Measurements from ENCODE around the gene DTX1.
A peak's percentile ranks its signal among the peaks of the same experiment; 100 is the strongest.

DTX1 gene

GRCh38 chr12:113071135-113072112 lies 14.9 kb downstream of the DTX1 start:
- peak; percentile 56 for DNase-seq

DNA sequence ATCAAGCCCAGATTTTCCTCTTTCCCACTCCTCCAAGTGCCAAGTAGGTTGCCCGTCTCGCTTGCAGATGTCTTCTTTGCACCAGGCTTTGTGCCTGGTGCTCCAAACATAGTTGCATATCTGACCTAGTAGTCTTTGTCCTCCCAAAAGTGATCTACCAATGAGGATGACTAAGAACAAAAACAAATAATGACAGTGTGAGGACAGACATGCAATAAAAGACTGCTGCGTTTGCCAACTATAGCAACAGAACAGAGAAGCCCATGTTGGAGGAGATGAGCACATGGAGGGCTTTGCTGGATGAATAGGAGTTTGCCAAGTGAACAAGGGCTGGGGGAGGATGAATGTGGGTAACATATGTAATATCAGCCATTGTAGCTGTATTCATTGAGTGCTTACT lies 15.6 kb downstream of the DTX1 start:
- DNase-seq: no peak

- no peak for DNase-seq
These were observed 17.1 kb downstream of the DTX1 start for GRCh38 chr12:113073586-113073985.

GRCh38 chr12:113075137-113075683 lies 18.7 kb downstream of the DTX1 start:
- DNase-seq: no peak

- DNase-seq: no peak
These were observed 20.7 kb downstream of the DTX1 start for GRCh38 chr12:113077057-113077858.

- DNase-seq: no peak
These were observed 21.3 kb downstream of the DTX1 start for GRCh38 chr12:113077859-113078255.

DNA sequence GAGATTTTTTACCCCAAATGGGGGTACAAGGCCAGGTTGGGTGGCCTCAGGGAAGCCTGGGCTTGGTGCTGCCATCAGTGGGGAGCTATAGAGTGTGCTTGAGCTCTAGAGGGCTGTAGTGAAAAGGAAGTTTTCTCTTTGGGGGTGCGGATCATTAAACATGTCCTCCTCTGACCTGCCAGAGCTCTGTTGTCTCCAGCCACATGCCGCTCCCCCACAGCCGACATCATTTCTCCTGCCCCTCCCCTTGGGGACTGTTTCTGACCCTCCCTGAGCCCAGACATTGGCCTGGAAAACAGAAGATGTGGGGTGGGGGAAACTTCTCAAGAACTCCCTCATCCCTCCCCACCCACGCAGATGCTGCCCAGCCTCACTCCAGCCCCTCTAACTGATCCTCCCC lies 25.3 kb downstream of the DTX1 start:
- no peak for DNase-seq

- DNase-seq: no peak
These were observed 26.1 kb downstream of the DTX1 start for GRCh38 chr12:113082486-113083148.

DNA sequence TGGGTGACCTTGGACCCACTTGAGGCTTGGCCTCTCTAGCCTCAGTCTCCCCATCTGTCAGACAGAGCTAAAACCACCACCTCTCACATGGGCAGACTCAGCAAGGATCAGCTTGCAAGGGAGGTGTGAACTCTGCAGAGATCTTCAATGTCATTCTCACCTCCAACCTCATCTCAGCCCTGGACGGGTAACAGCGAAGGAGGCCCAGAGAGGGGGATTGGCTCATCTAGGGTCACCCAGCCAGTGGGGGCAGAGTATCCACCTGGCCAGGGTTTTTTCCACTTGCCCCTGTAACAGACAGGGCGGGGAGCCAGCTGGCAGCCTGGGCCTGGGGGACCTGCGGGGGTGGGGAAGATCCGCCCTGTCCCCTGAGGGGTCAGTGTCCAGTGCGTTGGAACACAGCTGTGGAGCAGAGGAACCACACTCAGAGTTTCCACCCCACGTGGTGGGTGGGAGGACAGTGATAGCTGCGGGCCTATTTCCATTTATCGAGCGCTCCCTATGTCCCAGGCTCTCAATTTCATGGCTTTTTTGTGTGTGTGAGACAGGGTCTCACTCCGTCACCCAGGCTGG lies 27.4 kb downstream of the DTX1 start:
- no peak for DNase-seq

DNA sequence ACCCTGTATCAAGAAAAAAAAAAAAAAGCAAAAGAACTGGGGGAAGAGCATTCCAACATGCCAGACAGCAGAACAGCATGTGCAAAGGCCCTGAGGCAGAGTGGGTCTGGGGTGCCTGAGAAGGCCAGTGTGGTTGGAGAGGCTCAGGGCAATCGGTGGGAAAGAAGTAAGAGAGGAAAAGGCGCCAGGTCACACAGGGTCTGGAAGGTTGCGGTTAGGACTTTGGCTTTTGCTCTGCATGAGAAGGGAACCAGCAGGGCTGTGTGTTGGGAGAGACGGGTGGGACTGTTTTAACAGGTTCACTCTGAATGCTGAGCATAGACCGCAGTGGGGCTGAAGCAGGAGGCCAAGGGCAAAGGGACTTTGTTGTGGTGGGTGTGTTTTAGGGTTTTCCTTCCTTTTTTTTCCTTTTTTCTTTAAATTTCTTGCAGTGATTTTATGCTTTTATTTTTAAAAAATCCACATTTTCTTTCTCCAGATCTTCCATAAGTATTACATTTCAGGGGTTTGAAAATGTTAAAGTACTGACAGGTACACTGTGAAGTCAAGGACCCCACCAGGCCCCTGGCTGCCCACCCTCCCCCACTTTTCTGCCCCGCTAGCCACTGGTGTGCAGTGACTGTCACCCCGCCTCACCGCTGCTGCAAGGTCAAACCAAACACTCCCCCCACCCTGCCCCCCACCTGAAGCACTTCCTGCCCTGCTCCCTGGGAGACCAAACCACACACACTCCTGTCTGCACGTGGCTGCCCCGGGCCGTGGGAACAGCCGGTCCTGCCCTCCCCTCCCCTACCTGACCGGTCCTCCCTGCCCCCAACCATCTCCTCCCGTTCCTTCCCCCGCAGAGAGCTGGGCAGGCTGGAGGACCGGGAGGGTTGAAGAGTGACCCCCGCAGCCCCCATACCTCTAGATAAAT lies 30.0 kb downstream of the DTX1 start:
- DNase-seq: no peak

GRCh38 chr12:113087193-113087592 lies 30.7 kb downstream of the DTX1 start:
- no peak for DNase-seq

- no peak for DNase-seq
These were observed 31.5 kb downstream of the DTX1 start for GRCh38 chr12:113088037-113088436.

DNA sequence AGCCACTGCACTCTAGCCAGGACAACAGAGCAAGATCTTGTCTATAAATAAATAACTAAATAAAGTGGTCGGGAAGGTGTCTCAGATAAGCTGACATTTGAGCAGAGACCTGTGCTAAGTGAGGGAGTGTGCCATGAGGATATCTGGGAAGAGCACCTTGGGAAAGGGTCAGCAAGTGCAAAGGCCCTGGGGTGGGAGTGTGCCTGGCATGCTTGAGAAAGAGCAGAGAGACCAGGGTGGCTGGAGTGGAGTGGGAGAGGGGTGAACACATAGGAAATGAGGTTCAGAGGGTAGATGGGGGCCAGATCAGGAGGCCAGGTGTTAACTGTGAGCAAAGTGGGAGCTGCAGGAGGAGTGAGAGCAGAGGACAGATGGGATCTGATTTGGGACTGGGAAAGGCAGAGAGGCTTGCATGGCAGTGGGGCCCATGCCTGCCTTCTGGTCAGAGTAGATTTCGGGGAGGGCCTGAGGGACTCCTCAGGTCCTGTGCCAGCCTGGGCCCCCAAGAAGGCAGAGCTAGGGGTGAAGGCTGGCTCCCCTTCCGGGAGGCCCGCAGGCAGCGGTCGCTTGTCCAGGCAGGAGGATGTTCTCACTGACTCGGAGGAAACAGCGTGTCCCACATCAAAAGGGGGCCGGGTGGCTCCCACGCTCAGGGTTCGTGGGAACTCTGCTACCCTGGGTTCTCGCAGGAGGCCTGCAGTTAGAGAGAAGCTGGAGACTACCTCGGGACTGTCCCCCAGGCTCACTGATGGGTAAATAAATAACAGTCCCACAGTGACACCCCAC lies 32.6 kb downstream of the DTX1 start:
- no peak for DNase-seq

DNA sequence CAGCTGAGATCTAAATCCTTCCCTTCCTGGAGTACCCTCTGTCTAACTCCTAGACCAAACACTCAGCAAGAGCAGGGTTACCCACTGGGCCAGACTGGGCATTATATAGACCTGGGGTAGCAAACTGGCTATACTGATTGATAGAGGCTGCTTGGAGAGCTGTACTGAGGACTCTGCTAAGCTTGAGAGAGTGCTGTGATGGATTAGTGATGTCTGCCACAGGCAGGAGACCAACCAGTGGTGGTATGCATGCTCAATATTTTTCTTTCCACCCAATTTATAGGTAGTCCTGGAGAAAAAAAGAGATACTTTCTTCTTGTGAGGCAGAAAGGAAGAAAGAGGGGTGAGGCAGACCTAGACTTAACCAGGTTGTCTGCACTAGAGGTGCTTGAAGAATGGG lies 33.3 kb downstream of the DTX1 start:
- no peak for DNase-seq

DNA sequence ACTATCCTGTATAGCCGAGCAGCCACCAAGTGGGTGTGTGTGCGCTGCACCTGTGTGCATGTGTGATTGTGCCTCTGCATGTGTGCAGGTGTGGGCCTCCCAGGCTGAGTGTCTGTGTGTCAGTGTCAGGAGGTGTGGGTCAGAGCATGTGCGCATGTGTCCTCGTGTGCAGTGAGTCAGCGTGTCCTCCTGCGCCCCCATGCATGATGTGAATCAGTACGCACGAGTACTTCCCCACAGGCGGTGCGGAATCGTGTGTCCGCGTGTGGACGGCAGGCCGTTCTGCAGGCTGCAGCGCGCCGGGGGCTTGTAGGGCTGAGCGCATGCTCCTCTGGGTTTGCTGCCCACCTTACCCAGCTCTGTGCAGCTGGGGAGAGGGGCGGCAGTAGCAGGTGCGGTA lies 34.2 kb downstream of the DTX1 start:
- no peak for DNase-seq

DNA sequence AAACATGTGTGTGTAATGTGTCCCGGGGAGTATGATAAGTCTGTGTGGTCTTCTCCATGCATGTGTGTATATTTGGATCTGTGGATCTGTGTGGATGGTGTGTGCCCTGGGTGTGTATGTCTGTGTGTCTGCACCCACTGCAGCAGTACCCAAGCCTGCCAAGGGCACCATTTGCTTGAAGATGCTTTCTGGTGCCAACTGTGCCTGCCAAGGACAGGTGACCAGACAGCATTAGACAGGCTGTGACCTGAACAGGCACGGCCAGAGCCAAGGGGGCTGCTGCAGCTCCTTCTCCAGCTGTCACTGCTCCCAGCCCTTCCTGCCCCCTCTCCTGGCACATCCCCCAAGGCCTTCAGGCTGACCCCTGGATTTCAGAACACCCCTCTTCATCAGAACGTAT lies 35.0 kb downstream of the DTX1 start:
- DNase-seq: no peak

GRCh38 chr12:113092607-113093408 lies 36.3 kb downstream of the DTX1 start:
- DNase-seq: no peak

DNA sequence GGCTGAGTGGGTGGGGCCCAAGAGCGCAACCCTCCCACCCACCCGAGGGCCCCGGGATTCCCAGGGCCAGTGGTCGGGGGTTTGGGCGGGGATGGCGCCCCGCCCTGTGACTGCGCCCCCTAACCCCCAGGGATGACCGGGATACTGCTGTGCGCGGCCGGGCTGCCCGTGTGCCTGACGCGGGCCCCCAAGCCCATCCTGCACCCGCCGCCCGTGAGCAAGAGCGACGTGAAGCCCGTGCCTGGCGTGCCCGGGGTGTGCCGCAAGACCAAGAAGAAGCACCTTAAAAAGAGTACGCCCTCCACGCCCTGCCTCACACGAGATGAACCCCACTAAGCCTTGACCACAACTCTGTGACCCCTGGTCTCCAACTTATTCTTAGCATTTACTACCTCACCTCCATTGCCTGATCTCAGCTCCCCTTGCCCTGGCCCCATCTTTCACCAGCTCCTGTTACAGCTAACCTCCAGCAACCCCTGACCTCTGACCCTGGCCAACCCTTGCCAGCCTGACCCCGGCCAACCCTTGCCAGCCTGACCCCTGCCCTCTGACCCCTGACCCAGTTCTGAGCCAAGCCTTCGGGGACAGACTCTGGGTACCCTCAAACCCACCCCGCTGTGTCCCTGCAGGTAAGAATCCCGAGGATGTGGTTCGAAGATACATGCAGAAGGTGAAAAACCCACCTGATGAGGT lies 37.0 kb downstream of the DTX1 start:
- no peak for DNase-seq

GRCh38 chr12:113094738-113095137 lies 38.2 kb downstream of the DTX1 start:
- no peak for DNase-seq
